Glutamatergic neuron (in vitro differentiated cells): ENCODE measurements around the gene SLIT1. TPM values are rescaled to one million over a fixed set of nuclear protein-coding genes. Genes with fewer than 3 reads are reported as not detected.

Source experiments
- DNase-seq: peaks from one replicate; pipeline ENCODE4 v3.0.0; 2022
- H3K27ac Mint-ChIP-seq: one replicate; pipeline ENCODE4 v1.8.0; 2020; ENCODE audit warnings: mild to moderate bottlenecking, mixed read lengths, inconsistent platforms; ENCODE audit not compliant: unreplicated experiment
- H3K27me3 Mint-ChIP-seq: one replicate; pipeline ENCODE4 v1.8.0; 2020; ENCODE audit warnings: mild to moderate bottlenecking, moderate library complexity, mixed read lengths, inconsistent platforms; ENCODE audit not compliant: unreplicated experiment
- H3K36me3 Mint-ChIP-seq: one replicate; pipeline ENCODE4 v1.8.0; 2020; ENCODE audit warnings: mild to moderate bottlenecking, mixed read lengths, inconsistent platforms; ENCODE audit not compliant: unreplicated experiment
- H3K4me1 Mint-ChIP-seq: one replicate; pipeline ENCODE4 v1.8.0; 2020; ENCODE audit warnings: mild to moderate bottlenecking, low read depth, mixed read lengths, inconsistent platforms; ENCODE audit not compliant: unreplicated experiment
- H3K4me3 Mint-ChIP-seq: one replicate; pipeline ENCODE4 v1.8.0; 2020; ENCODE audit warnings: mild to moderate bottlenecking, mixed read lengths, inconsistent platforms; ENCODE audit not compliant: unreplicated experiment
- H3K9me3 Mint-ChIP-seq: one replicate; pipeline ENCODE4 v1.8.0; 2020; ENCODE audit warnings: mild to moderate bottlenecking, moderate library complexity, mixed read lengths, inconsistent platforms; ENCODE audit not compliant: unreplicated experiment
- total RNA-seq: library from RNA; stranded (reverse); fragmentation: NEBNext Ultra II Directional; extraction: Animal tissue kit (Norgen Biotek cat#: 25700); gene quantifications from one replicate; pipeline ENCODE4 v1.2.1, GENCODE V29; 2021; ENCODE audit not compliant: unreplicated experiment
- TF ChIP-seq, protein P1 (sequence below): fragments of 200-600 bp; sonication (generic); IDR thresholded peaks from one replicate; pipeline ENCODE4 v1.5.0; 2021; ENCODE audit not compliant: partially characterized antibody, unreplicated experiment

The SLIT1 gene
- total RNA-seq, 1 donor from 2014 or later, result 11.3 TPM

DNA sequence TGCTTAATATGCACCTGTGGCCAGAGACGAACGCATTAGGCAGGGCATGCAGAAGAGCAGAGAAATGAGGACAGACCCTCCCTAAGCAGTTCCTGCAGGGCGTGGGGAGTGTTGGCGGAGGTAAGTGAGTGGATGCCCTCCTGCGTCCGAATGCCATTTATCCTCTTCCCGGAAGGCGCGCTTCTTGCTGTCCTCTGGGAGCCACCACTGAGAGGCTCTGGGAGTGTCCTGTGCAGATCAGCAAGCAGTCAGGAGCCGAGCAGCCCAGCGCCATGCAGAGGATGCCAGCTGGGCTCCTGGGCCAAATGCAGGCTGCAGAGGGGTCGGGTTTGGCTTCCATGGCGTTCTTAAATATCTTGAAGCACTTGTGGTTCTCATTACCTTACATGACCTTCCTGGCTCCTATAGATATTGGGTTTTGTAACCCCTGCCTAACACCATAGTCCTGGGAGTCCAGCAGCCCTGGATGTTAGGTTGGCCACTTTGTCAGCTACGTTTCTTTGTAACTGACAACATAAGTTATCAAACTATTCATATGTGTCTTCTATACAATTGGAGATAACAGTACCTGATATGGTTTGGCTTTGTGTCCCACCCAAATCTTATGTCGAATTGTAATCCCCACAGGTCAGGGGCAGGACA lies 30.0 kb upstream of the SLIT1 start:
- no peak overlapping the region for H3K27ac Mint-ChIP-seq
- no peak overlapping the region for H3K4me3 Mint-ChIP-seq
- no peaks in the 10 kb centered on the region for H3K9me3 Mint-ChIP-seq
- no peak for DNase-seq
- TF ChIP-seq, protein P1, sequence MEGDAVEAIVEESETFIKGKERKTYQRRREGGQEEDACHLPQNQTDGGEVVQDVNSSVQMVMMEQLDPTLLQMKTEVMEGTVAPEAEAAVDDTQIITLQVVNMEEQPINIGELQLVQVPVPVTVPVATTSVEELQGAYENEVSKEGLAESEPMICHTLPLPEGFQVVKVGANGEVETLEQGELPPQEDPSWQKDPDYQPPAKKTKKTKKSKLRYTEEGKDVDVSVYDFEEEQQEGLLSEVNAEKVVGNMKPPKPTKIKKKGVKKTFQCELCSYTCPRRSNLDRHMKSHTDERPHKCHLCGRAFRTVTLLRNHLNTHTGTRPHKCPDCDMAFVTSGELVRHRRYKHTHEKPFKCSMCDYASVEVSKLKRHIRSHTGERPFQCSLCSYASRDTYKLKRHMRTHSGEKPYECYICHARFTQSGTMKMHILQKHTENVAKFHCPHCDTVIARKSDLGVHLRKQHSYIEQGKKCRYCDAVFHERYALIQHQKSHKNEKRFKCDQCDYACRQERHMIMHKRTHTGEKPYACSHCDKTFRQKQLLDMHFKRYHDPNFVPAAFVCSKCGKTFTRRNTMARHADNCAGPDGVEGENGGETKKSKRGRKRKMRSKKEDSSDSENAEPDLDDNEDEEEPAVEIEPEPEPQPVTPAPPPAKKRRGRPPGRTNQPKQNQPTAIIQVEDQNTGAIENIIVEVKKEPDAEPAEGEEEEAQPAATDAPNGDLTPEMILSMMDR, result no peak
- H3K27me3 Mint-ChIP-seq, result peaks cover 2% of the 10 kb centered on the region
- no peaks in the 10 kb centered on the region for H3K36me3 Mint-ChIP-seq
- peaks cover 5% of the 10 kb centered on the region for H3K4me1 Mint-ChIP-seq

DNA sequence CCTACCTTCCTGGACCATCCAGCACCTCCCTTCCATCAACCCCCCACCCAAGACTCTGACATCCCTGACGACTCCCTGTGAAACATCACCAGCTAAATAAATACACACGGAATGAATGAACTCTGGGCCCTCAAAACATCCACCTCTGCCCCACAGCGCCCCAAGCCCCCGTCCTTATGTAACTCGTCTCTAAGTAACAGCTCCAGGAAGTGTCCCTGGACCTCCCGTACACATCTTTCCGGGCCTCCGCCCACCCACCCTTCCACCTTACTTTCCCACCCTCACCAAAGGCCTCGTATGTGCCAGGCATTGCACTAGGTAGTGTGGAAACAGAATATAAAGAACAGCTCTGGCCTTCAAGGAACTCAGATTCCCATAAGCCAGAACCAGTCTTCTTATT lies 27.7 kb upstream of the SLIT1 start:
- no peaks in the 10 kb centered on the region for H3K9me3 Mint-ChIP-seq
- H3K27me3 Mint-ChIP-seq, result peaks cover 2% of the 10 kb centered on the region
- H3K36me3 Mint-ChIP-seq, result no peaks in the 10 kb centered on the region
- H3K4me1 Mint-ChIP-seq, result peaks cover 5% of the 10 kb centered on the region
- DNase-seq, result no peak
- TF ChIP-seq, protein P1, result no peak
- no peak overlapping the region for H3K27ac Mint-ChIP-seq
- no peak overlapping the region for H3K4me3 Mint-ChIP-seq

DNA sequence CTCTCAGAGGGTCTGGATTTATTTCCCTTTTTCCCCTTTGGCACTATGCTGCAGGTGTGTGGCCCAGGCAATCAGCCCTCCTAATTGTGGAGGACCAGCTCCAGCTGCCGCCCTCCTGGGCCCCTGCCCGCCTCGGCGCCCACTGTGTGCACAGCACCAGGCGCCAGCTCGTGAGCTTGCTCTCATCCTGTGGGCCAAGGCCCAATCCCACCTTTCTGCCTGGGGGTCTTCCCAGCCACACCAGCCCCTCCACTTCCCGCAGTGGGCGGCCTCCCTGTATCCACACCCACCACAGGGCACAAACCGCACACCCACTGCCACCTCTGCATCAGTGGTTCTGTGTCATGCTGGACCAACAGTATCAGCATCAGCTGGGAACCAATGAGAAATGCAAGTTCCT lies 25.5 kb upstream of the SLIT1 start:
- no peak for DNase-seq

DNA sequence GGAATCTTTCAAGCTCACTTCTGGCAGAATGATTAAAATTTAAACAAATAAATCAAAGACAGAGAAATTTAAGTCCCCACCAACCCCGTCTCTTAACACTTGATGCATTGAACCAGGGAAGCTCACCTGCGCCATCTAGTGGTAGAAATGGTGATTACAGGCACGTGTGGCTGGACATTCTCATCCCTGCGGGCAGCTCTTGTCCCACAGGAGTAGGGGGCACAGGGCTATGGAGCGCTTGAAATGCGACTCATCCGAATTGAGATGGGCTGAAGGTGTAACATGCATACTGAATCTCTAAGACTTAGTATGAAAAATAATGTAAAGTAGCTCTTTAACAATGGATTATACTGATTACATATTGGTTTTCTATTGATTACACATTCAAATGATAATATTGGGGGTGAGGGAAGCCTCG lies 24.8 kb upstream of the SLIT1 start:
- Mint-ChIP-seq H3K27me3 (peaks cover 2% of the 10 kb centered on the region), H3K4me3 (no peak overlapping the region), H3K27ac (no peak overlapping the region), H3K9me3 (no peaks in the 10 kb centered on the region), H3K36me3 (no peaks in the 10 kb centered on the region), H3K4me1 (peaks cover 5% of the 10 kb centered on the region)
- TF ChIP-seq, protein P1, result peak; percentile 99
- DNase-seq, result peak; percentile 80

More for the DNA sequence above, 25.5 kb upstream of the SLIT1 start:
- H3K4me1 Mint-ChIP-seq, result peaks cover 5% of the 10 kb centered on the region
- no peaks in the 10 kb centered on the region for H3K36me3 Mint-ChIP-seq
- H3K4me3 Mint-ChIP-seq, result no peak overlapping the region
- no peaks in the 10 kb centered on the region for H3K9me3 Mint-ChIP-seq
- peaks cover 2% of the 10 kb centered on the region for H3K27me3 Mint-ChIP-seq
- H3K27ac Mint-ChIP-seq, result no peak overlapping the region
- TF ChIP-seq, protein P1, result no peak

DNA sequence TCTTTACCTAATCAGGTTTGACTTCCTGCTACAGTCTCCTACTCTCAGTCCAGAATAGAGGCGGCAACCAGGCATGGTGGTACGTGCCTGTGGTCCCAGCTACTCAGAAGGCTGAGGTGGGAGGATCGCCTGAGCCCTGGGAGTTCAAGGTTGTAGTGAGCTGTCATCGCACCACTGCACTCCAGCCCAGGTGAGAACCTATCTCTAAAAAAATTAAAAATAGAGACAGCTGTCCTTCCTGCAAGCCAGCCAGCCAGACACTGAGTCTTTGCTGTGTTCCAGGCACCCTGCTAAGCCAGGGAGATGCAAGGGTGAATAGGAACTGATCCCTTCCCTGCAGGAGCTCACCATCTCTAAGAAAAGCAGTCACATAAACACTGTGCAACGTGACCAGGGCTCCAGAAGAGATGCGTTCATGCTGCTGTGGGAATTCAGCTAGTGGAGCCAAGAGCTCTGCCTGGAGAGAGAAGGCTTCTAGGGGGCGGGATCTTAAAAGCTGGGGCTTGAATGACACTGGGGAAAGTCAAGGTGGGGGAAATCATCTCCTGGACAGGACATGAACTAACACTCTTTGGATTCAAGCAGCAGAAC lies 22.1 kb upstream of the SLIT1 start:
- Mint-ChIP-seq H3K4me1 (peaks cover 5% of the 10 kb centered on the region), H3K4me3 (no peak overlapping the region), H3K27ac (no peak overlapping the region), H3K9me3 (no peaks in the 10 kb centered on the region), H3K27me3 (no peaks in the 10 kb centered on the region), H3K36me3 (no peaks in the 10 kb centered on the region)
- no peak for DNase-seq
- TF ChIP-seq, protein P1, result no peak
